Parathyroid adenoma (tissue), 2 donors: ENCODE measurements around the gene PAX6.

Source experiments
- H2AFZ ChIP-seq: fragments of 300-600 bp; sonication (generic); one replicate; pipeline ENCODE4 v1.7.0; 2017; ENCODE audit warnings: antibody characterized with exemption, mild to moderate bottlenecking
- H3K27ac ChIP-seq: fragments of 300-600 bp; sonication (generic); one replicate; pipeline ENCODE4 v1.7.0; 2017
- H3K27me3 ChIP-seq: fragments of 300-600 bp; sonication (generic); one replicate; pipeline ENCODE4 v1.7.0; 2017; ENCODE audit warnings: low read length; ENCODE audit not compliant: control insufficient read depth, insufficient read depth
- H3K36me3 ChIP-seq: fragments of 300-600 bp; sonication (generic); one replicate; pipeline ENCODE4 v1.7.0; 2017; ENCODE audit warnings: low read length; ENCODE audit not compliant: control insufficient read depth, insufficient read depth
- H3K4me1 ChIP-seq: fragments of 300-600 bp; sonication (generic); one replicate; pipeline ENCODE4 v1.7.0; 2017; ENCODE audit warnings: control low read depth
- H3K4me2 ChIP-seq: fragments of 300-600 bp; sonication (generic); one replicate; pipeline ENCODE4 v1.7.0; 2017; ENCODE audit warnings: low read length
- H3K4me3 ChIP-seq: fragments of 300-600 bp; sonication (generic); one replicate; pipeline ENCODE4 v1.7.0; 2017; ENCODE audit warnings: low read depth, low read length
- H3K79me2 ChIP-seq: fragments of 300-600 bp; sonication (generic); one replicate; pipeline ENCODE4 v1.7.0; 2017; ENCODE audit warnings: control low read depth
- H3K9ac ChIP-seq: fragments of 300-600 bp; sonication (generic); one replicate; pipeline ENCODE4 v1.7.0; 2017; ENCODE audit warnings: mild to moderate bottlenecking
- H3K9me3 ChIP-seq: fragments of 300-600 bp; sonication (generic); one replicate; pipeline ENCODE4 v1.7.0; 2017; ENCODE audit warnings: low read length; ENCODE audit not compliant: control insufficient read depth
- TF ChIP-seq, protein P1 (sequence below): fragments of 300-600 bp; sonication (generic); IDR thresholded peaks from one replicate; pipeline ENCODE4 v1.7.0; 2017; ENCODE audit warnings: antibody characterized with exemption, mild to moderate bottlenecking
- donor health status: primary hyperparathyroidism.

Gene PAX6

GRCh38 chr11:31803813-31804311, 7.3 kb downstream of the PAX6 start:
- no peaks in the 10 kb centered on the region for H3K9me3 ChIP-seq
- no peak overlapping the region for H3K4me2 ChIP-seq
- no peak overlapping the region for H3K4me3 ChIP-seq
- no peaks in the 10 kb centered on the region for H3K4me1 ChIP-seq
- peaks cover 12% of the 10 kb centered on the region for H3K27me3 ChIP-seq
- H3K79me2 ChIP-seq = no peaks in the 10 kb centered on the region
- TF ChIP-seq, protein P1, sequence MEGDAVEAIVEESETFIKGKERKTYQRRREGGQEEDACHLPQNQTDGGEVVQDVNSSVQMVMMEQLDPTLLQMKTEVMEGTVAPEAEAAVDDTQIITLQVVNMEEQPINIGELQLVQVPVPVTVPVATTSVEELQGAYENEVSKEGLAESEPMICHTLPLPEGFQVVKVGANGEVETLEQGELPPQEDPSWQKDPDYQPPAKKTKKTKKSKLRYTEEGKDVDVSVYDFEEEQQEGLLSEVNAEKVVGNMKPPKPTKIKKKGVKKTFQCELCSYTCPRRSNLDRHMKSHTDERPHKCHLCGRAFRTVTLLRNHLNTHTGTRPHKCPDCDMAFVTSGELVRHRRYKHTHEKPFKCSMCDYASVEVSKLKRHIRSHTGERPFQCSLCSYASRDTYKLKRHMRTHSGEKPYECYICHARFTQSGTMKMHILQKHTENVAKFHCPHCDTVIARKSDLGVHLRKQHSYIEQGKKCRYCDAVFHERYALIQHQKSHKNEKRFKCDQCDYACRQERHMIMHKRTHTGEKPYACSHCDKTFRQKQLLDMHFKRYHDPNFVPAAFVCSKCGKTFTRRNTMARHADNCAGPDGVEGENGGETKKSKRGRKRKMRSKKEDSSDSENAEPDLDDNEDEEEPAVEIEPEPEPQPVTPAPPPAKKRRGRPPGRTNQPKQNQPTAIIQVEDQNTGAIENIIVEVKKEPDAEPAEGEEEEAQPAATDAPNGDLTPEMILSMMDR = no peak
- H2AFZ ChIP-seq = no peak overlapping the region
- H3K9ac ChIP-seq = no peak overlapping the region
- H3K36me3 ChIP-seq = no peaks in the 10 kb centered on the region
- H3K27ac ChIP-seq = no peak overlapping the region

- TF ChIP-seq, protein P1 = no peak
- Histone ChIP-seq H2AFZ (no peak overlapping the region), H3K36me3 (no peaks in the 10 kb centered on the region), H3K4me2 (no peak overlapping the region), H3K9me3 (no peaks in the 10 kb centered on the region), H3K4me3 (no peak overlapping the region), H3K27ac (no peak overlapping the region), H3K4me1 (no peaks in the 10 kb centered on the region), H3K79me2 (no peaks in the 10 kb centered on the region), H3K9ac (no peak overlapping the region), H3K27me3 (peaks cover 12% of the 10 kb centered on the region)
Observed at GRCh38 chr11:31802990-31803812, 7.9 kb downstream of the PAX6 start.

DNA sequence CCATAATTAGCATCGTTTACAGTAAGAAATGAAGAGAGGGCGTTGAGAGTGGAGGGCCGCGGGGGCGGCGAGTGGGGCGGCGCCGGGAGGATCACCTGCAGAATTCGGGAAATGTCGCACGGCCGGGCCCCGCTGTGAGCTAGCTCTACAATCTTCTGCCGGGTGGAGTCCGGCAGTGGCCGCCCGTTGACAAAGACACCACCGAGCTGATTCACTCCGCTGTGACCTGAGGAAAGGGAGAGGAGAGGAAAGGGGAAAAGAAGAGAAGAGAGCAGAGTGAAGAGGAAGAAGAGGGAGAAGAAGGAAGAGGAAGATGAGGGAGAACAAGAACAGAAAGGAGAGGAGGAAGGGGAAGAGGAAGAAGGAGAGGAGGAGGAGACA, 8.5 kb downstream of the PAX6 start:
- Histone ChIP-seq H3K27me3 (peaks cover 12% of the 10 kb centered on the region), H3K79me2 (no peaks in the 10 kb centered on the region), H3K36me3 (no peaks in the 10 kb centered on the region), H3K27ac (no peak overlapping the region), H3K9me3 (no peaks in the 10 kb centered on the region), H3K9ac (no peak overlapping the region), H3K4me2 (no peak overlapping the region), H3K4me1 (no peaks in the 10 kb centered on the region), H3K4me3 (no peak overlapping the region), H2AFZ (no peak overlapping the region)
- TF ChIP-seq, protein P1 = no peak

GRCh38 chr11:31802000-31802551, 9.0 kb downstream of the PAX6 start:
- Histone ChIP-seq H3K4me2 (no peak overlapping the region), H3K36me3 (no peaks in the 10 kb centered on the region), H3K9me3 (no peaks in the 10 kb centered on the region), H3K9ac (no peak overlapping the region), H3K27ac (no peak overlapping the region), H2AFZ (no peak overlapping the region), H3K27me3 (peaks cover 12% of the 10 kb centered on the region), H3K4me1 (no peaks in the 10 kb centered on the region), H3K4me3 (no peak overlapping the region), H3K79me2 (no peaks in the 10 kb centered on the region)
- TF ChIP-seq, protein P1 = no peak
